ENCODE results near the gene UMPS. TPM values are rescaled to one million over a fixed set of nuclear protein-coding genes. Genes with fewer than 3 reads are reported as not detected.
A peak's percentile ranks its signal among the peaks of the same experiment; 100 is the strongest.

The UMPS gene
- 30.2 TPM for polyA plus RNA-seq
- long read RNA-seq, donor 1, full-length matches to known transcripts, result 7 of 16 reads
- long read RNA-seq, donor 1, partial matches to known transcripts, result 9 of 16 reads
- long read RNA-seq, donor 1, other reads (novel, unspliced or antisense), result 0 of 16 reads
- long read RNA-seq, donor 2, full-length matches to known transcripts, result 18 of 37 reads
- long read RNA-seq, donor 2, partial matches to known transcripts, result 19 of 37 reads
- long read RNA-seq, donor 2, other reads (novel, unspliced or antisense), result 0 of 37 reads
- long read RNA-seq, donor 3, result 0 reads
- long read RNA-seq, donor 4, partial matches to known transcripts, result 0 of 1 reads
- long read RNA-seq, donor 4, other reads (novel, unspliced or antisense), result 0 of 1 reads
- long read RNA-seq, donor 5, full-length matches to known transcripts, result 9 of 18 reads
- long read RNA-seq, donor 5, partial matches to known transcripts, result 9 of 18 reads
- long read RNA-seq, donor 5, other reads (novel, unspliced or antisense), result 0 of 18 reads
- long read RNA-seq, donor 6, full-length matches to known transcripts, result 10 of 17 reads
- long read RNA-seq, donor 6, partial matches to known transcripts, result 7 of 17 reads
- long read RNA-seq, donor 6, other reads (novel, unspliced or antisense), result 0 of 17 reads
- long read RNA-seq, donor 7, full-length matches to known transcripts, result 10 of 10 reads
- long read RNA-seq, donor 7, partial matches to known transcripts, result 0 of 10 reads
- long read RNA-seq, donor 7, other reads (novel, unspliced or antisense), result 0 of 10 reads
- long read RNA-seq, donor 8, full-length matches to known transcripts, result 17 of 38 reads
- long read RNA-seq, donor 8, partial matches to known transcripts, result 21 of 38 reads
- long read RNA-seq, donor 8, other reads (novel, unspliced or antisense), result 0 of 38 reads
- long read RNA-seq, donor 9, full-length matches to known transcripts, result 15 of 28 reads
- long read RNA-seq, donor 9, partial matches to known transcripts, result 13 of 28 reads
- long read RNA-seq, donor 9, other reads (novel, unspliced or antisense), result 0 of 28 reads
- long read RNA-seq, donor 10, full-length matches to known transcripts, result 15 of 26 reads
- long read RNA-seq, donor 10, partial matches to known transcripts, result 11 of 26 reads
- long read RNA-seq, donor 10, other reads (novel, unspliced or antisense), result 0 of 26 reads
- long read RNA-seq, donor 11, full-length matches to known transcripts, result 5 of 5 reads
- long read RNA-seq, donor 11, partial matches to known transcripts, result 0 of 5 reads
- long read RNA-seq, donor 11, other reads (novel, unspliced or antisense), result 0 of 5 reads

DNA sequence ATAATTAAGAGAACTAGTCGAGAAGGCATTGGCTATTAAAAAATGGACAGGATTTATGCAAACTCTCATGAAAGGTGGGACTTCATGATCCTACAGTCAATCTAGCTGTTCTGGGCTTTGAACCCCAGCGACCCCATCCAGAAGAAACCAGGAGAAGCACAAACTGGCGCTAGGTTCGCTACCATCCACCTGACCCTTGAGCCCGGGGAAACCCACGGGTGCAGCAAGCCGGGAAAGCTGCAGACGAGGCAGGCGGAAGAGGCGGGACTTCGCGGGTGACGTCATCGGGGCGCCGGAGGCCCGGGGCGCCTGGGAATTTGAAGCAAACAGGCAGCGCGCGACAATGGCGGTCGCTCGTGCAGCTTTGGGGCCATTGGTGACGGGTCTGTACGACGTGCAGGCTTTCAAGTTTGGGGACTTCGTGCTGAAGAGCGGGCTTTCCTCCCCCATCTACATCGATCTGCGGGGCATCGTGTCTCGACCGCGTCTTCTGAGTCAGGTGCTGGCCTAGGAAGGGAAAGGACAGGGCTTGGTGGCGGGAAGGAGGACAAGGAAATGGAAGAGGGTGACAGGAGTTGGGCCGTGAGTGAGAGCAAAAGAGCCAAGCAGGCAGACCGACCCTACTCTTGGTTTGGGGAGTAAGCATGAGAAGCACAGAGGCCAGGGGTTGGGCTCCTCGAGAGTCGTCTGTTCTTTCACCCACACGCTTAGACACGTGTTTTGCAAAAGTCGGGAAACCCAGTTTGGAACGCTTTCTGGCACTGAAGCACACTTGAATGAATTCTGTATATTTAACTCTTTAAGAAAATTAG lies at the start of gene UMPS:
Gene UMPS, plus strand, starts transcription at position 324 of the 812 bp plus-strand sequence. Its CDS starts 20 bp downstream, at position 344.
- H3K36me3 ChIP-seq (ENCODE audit: control insufficient read depth, insufficient read depth, low read length), result peaks cover 13% of the 10 kb centered on the region
- peak within 1 kb of the TSS; percentile 99 for H3K4me3 ChIP-seq (ENCODE audit: low read length)
- no peaks in the 10 kb centered on the region for H3K27me3 ChIP-seq (ENCODE audit: control insufficient read depth, insufficient read depth, low read length)
- no peaks in the 10 kb centered on the region for H3K9me3 ChIP-seq (ENCODE audit: control insufficient read depth, low read depth, low read length)
- WGBS (ENCODE audit: insufficient coverage, low lambda C conversion rate), result 0% methylated on average over 1 of the region's 44 CpGs
- peak; percentile 91 to 95 for DNase-seq
- peak within 1 kb of the TSS; percentile 86 for H3K27ac ChIP-seq (ENCODE audit: low read length)
- peaks cover 13% of the 10 kb centered on the region for H3K4me1 ChIP-seq (ENCODE audit: control insufficient read depth, insufficient read depth, low read length)

DNA sequence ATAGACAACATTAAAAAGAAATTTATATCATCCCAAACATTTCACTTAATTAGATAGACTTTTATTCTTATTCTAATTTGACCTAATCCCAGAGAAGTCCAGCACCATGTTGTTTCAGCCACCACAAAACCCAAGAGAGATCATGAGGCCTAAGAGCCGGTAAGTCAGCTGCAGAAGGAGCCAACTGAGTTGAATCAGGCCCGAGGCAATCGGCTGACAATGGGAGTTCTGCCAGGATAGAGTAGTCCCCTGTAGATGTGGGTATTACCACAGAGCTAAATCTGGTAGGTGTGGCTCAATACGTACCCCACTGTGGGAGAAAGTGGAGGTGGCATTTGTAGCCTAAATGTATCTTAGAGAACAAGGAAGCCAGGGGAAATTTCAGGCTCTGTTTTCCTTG lies 49.7 kb upstream of the UMPS start:
- no CpG with 5 or more reads among the region's 4 CpGs for WGBS (ENCODE audit: insufficient coverage, low lambda C conversion rate)
- H3K4me3 ChIP-seq (ENCODE audit: low read length), result no peak overlapping the region
- H3K27ac ChIP-seq (ENCODE audit: low read length), result no peak overlapping the region
- no peak for DNase-seq
- H3K4me1 ChIP-seq (ENCODE audit: control insufficient read depth, insufficient read depth, low read length), result peaks cover 13% of the 10 kb centered on the region
- no peaks in the 10 kb centered on the region for H3K9me3 ChIP-seq (ENCODE audit: control insufficient read depth, low read depth, low read length)
- peaks cover 42% of the 10 kb centered on the region for H3K36me3 ChIP-seq (ENCODE audit: control insufficient read depth, insufficient read depth, low read length)
- H3K27me3 ChIP-seq (ENCODE audit: control insufficient read depth, insufficient read depth, low read length), result no peaks in the 10 kb centered on the region

DNA sequence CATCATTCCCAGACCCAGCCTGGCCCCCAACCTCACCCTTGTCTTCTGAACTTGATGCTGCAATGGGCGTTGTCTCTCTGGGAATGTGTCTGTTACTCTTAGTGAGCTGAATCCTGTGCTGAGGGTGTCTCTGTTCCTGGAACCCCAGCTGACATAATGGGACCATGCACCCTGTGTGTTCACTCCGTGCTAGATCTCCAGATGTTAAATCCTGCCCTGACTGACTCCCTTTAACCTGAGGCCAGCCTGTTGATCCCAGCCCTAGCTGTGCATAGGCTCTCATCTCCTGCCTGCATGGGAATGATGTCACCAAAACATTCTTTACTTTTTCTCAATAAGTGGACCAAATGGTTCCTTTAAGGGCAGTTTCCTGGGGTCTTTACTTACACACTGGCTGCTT lies 48.0 kb upstream of the UMPS start:
- H3K27me3 ChIP-seq (ENCODE audit: control insufficient read depth, insufficient read depth, low read length), result no peaks in the 10 kb centered on the region
- no peak for DNase-seq
- no CpG with 5 or more reads among the region's 2 CpGs for WGBS (ENCODE audit: insufficient coverage, low lambda C conversion rate)
- H3K4me3 ChIP-seq (ENCODE audit: low read length), result no peak overlapping the region
- no peaks in the 10 kb centered on the region for H3K9me3 ChIP-seq (ENCODE audit: control insufficient read depth, low read depth, low read length)
- H3K4me1 ChIP-seq (ENCODE audit: control insufficient read depth, insufficient read depth, low read length), result peaks cover 15% of the 10 kb centered on the region
- H3K27ac ChIP-seq (ENCODE audit: low read length), result no peak overlapping the region
- H3K36me3 ChIP-seq (ENCODE audit: control insufficient read depth, insufficient read depth, low read length), result peaks cover 26% of the 10 kb centered on the region

DNA sequence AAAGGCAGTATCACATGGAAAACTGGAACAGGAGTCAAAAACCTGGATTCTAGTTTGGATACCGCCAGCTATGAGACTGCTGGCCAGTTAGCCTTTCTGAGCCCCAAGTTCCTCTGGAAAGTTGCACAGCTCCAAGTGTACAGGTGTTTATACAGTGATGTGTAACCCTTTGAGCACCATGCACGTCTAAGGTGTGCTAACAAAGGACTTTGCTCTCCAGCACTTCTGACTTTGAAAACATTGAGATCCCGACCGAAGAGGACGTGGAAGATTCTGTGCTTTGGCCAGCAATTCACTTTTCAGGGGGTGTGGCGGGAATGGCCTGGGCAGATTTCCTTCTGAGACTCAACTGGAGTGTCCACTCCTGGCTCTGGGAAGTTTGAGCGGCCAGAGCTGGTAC lies 45.8 kb upstream of the UMPS start:
- WGBS (ENCODE audit: insufficient coverage, low lambda C conversion rate), result no CpG with 5 or more reads among the region's 7 CpGs
- DNase-seq, result peak in 1 of 2 donors; percentile 74
- no peaks in the 10 kb centered on the region for H3K27me3 ChIP-seq (ENCODE audit: control insufficient read depth, insufficient read depth, low read length)
- peak overlapping the region; percentile 39 for H3K27ac ChIP-seq (ENCODE audit: low read length)
- peaks cover 21% of the 10 kb centered on the region for H3K4me1 ChIP-seq (ENCODE audit: control insufficient read depth, insufficient read depth, low read length)
- no peaks in the 10 kb centered on the region for H3K9me3 ChIP-seq (ENCODE audit: control insufficient read depth, low read depth, low read length)
- no peak overlapping the region for H3K4me3 ChIP-seq (ENCODE audit: low read length)
- peaks cover 9% of the 10 kb centered on the region for H3K36me3 ChIP-seq (ENCODE audit: control insufficient read depth, insufficient read depth, low read length)

DNA sequence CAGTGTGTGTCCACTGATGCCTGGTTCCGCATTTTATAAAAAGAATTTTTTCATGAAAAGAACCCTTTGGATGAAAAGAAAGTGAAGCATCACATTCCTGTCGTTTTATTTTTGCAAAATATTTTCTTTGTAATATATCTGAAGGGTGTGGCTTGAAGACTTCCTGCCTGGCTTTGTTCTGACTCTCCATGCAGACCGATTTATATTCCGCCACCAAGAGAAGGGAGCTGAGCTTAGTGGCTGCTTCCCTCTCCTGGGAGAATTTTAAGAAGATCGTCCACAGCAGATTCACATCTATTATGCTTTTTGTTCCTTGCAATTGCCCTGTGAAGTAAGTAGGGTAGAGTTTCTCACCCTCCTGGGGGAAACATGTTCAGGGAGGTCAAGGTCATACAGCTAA lies 45.2 kb upstream of the UMPS start:
- peak in 1 of 2 donors; percentile 20 for DNase-seq
- WGBS (ENCODE audit: insufficient coverage, low lambda C conversion rate), result 67% methylated on average over 1 of the region's 5 CpGs
- H3K36me3 ChIP-seq (ENCODE audit: control insufficient read depth, insufficient read depth, low read length), result peaks cover 6% of the 10 kb centered on the region
- peak overlapping the region; percentile 39 for H3K27ac ChIP-seq (ENCODE audit: low read length)
- H3K4me3 ChIP-seq (ENCODE audit: low read length), result no peak overlapping the region
- H3K4me1 ChIP-seq (ENCODE audit: control insufficient read depth, insufficient read depth, low read length), result peaks cover 27% of the 10 kb centered on the region
- H3K27me3 ChIP-seq (ENCODE audit: control insufficient read depth, insufficient read depth, low read length), result no peaks in the 10 kb centered on the region
- no peaks in the 10 kb centered on the region for H3K9me3 ChIP-seq (ENCODE audit: control insufficient read depth, low read depth, low read length)

DNA sequence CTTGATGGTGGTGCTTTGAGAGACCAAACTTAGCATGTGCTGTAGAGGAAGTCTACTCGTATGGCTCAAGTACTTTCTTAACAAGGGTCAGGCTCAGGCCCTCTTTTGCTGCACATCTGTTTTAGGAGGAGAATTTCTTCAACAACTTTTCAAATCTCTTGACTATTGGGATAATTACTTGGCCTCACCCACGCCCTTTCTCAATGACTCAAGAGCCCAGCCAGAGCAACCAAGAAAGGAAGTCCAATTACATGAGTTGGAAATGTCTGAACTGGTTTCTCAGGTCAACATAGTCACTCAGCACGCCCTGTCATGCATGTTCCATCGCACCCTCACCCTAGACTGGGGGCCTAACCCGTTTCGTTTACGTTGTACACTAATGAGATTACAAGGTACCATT lies 44.8 kb upstream of the UMPS start:
- peak in 1 of 2 donors; percentile 42 for DNase-seq
- peaks cover 4% of the 10 kb centered on the region for H3K36me3 ChIP-seq (ENCODE audit: control insufficient read depth, insufficient read depth, low read length)
- H3K27ac ChIP-seq (ENCODE audit: low read length), result no peak overlapping the region
- no peak overlapping the region for H3K4me3 ChIP-seq (ENCODE audit: low read length)
- H3K4me1 ChIP-seq (ENCODE audit: control insufficient read depth, insufficient read depth, low read length), result peaks cover 28% of the 10 kb centered on the region
- 50% methylated on average over 1 of the region's 7 CpGs for WGBS (ENCODE audit: insufficient coverage, low lambda C conversion rate)
- H3K9me3 ChIP-seq (ENCODE audit: control insufficient read depth, low read depth, low read length), result no peaks in the 10 kb centered on the region
- H3K27me3 ChIP-seq (ENCODE audit: control insufficient read depth, insufficient read depth, low read length), result no peaks in the 10 kb centered on the region

DNA sequence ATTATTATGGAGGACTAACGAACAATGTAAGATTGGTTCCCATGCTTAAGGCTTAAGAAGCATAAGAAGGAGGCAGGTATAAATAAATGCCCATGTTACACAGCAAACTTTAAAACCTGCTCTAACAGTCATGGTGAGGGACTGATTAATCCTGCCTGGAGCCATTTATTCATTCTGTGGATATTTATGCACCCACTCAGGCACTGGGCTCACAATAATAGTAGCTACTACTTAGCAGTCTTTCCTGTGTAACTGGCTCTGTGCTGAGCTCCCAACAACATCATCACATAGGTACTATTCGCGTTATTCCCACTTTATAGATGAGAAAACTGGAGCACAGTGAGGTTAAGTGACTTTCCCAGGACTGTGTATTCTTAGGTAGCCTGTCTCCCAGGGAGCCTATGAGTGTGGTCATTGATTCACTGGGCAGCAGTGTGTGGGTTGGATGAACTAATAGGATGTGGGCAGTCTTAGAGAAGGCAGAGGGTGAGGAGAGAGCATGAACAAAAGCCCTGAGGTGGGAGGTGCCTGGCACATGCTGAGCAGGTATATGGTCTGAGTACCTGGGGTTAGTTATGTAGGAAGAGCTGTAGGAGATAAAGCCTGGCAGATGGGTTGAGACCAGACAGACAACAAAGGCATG lies 44.1 kb upstream of the UMPS start:
- H3K36me3 ChIP-seq (ENCODE audit: control insufficient read depth, insufficient read depth, low read length), result no peaks in the 10 kb centered on the region
- no peak for DNase-seq
- no peak overlapping the region for H3K27ac ChIP-seq (ENCODE audit: low read length)
- WGBS (ENCODE audit: insufficient coverage, low lambda C conversion rate), result no CpG with 5 or more reads among the region's 3 CpGs
- no peak overlapping the region for H3K4me3 ChIP-seq (ENCODE audit: low read length)
- peaks cover 33% of the 10 kb centered on the region for H3K4me1 ChIP-seq (ENCODE audit: control insufficient read depth, insufficient read depth, low read length)
- H3K9me3 ChIP-seq (ENCODE audit: control insufficient read depth, low read depth, low read length), result no peaks in the 10 kb centered on the region
- H3K27me3 ChIP-seq (ENCODE audit: control insufficient read depth, insufficient read depth, low read length), result no peaks in the 10 kb centered on the region

DNA sequence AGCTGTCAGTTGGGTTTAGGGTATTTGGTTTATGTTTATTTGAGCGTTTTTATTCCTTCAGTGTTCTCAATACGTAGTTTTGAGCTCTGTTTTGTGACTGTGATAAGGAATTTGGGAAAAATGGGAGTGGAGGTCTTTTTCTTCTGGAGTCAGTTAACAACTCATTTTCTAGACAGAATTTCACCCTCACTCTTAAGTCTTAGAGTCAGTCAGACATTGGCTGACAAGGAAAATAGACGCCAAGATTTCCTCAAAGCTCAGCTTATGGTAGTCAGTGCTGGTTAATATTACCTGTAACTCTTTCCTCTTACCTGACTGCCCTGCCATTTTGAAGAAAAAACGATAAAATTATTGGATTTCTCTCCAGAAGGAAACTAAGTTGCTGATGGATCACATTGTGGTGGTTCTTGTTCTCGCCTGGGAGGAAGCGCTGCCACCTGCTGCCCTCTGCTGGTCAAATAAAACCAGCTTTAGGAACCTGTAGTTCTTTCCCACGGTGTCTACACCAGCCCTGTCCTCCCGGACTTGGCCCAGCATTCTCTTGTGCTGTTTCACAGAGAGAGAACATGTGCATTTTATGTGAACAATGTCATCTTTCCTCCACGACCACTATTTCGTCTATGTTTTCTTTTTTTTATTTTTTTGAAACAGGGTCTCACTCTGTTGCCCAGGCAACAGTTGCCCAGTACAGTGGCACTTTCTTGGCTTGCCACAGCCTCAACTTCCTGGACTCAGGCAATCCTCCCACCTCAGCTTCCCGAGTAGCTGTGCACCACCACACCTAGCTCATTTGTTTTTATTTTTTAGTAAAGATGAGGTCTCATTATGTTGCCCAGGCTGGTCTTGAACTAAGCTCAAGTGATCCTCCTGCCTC lies 41.4 kb upstream of the UMPS start:
- no peak overlapping the region for H3K4me3 ChIP-seq (ENCODE audit: low read length)
- no peaks in the 10 kb centered on the region for H3K9me3 ChIP-seq (ENCODE audit: control insufficient read depth, low read depth, low read length)
- peak overlapping the region; percentile 81 for H3K27ac ChIP-seq (ENCODE audit: low read length)
- H3K36me3 ChIP-seq (ENCODE audit: control insufficient read depth, insufficient read depth, low read length), result no peaks in the 10 kb centered on the region
- peak; percentile 83 to 85 for DNase-seq
- WGBS (ENCODE audit: insufficient coverage, low lambda C conversion rate), result 73% methylated on average over 3 of the region's 11 CpGs
- H3K27me3 ChIP-seq (ENCODE audit: control insufficient read depth, insufficient read depth, low read length), result no peaks in the 10 kb centered on the region
- H3K4me1 ChIP-seq (ENCODE audit: control insufficient read depth, insufficient read depth, low read length), result peaks cover 33% of the 10 kb centered on the region

Data from large intestine (tissue), 12 donors.